ENCODE data around the gene AFG1L.
"Not testable (repeated sequence)": the region's sequence is repeated elsewhere in the genome, so short reads cannot be mapped to it uniquely, and the experiment has no call there.

The AFG1L gene

GRCh38 chr6:108291091-108291490 lies 3.8 kb upstream of the AFG1L start:
- no peak for DNase-seq

- DNase-seq = not testable (repeated sequence)
Observed at GRCh38 chr6:108292561-108292960, 2.3 kb upstream of the AFG1L start.

GRCh38 chr6:108293527-108294296 lies 1.1 kb upstream of the AFG1L start:
- DNase-seq = no peak

- no peak for DNase-seq
Observed at GRCh38 chr6:108294297-108294726, 542 bp upstream of the AFG1L start.

- DNase-seq = no peak
Observed at GRCh38 chr6:108295676-108296075, 822 bp downstream of the AFG1L start.

- no peak for DNase-seq
Observed at GRCh38 chr6:108302386-108302785, 7.5 kb downstream of the AFG1L start.

DNA sequence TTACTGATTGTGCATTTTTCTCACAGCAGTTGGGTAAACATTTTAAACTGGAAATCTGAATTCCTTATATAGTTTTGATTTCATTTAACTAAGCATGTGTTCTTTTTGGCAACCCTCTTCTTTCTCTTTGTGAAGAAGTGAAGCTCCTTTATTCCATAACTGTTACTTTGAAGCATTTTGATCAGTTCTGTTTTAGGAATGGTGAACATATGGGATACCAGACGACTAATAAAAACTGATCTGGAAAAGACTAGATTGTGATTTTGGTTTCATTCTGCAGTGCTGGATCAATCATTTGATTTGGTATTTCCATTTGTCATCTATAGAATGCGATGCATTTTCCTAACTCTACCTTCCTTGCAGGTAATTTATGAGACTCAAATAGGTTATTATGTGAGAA lies 9.8 kb downstream of the AFG1L start:
- no peak for DNase-seq

DNA sequence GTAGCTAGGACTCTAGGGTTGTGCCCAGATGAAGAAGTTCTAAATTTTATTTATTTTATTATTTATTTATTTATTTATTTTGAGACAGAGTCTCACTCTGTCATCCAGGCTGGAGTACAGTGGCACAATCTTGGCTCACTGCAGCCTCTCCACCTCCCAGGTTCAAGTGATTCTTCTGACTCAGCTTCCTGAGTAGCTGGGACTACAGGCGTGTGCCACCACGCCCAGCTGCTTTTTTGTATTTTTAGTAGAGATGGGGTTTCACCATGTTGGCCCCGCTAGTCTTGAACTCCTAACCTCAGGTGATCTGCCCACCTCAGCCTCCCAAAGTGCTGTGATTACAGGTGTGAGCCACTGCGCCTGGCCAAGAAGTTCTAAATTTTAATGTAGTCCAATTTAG lies 13.8 kb downstream of the AFG1L start:
- not testable (repeated sequence) for DNase-seq

DNA sequence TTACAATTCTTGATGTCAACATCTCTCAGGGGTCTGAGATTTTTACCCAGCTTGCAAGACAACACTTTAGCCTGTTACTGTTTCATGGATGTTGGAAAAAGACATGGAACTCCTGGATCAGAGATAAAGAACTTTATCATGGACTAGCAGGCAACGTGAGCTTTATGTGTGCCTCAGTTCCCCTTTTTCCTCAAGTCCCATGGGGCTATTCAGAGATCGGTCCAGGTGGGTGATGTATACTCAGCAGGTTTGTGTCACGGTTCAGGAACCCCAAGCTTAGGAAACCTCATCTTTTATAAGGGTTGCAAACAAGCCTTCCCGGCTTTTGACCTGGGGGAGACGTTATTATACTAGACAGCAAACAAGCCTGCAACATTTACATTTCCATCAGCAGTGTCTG lies 15.0 kb downstream of the AFG1L start:
- no peak for DNase-seq

- no peak for DNase-seq
Observed at GRCh38 chr6:108312605-108313004, 17.8 kb downstream of the AFG1L start.

GRCh38 chr6:108321253-108321747 lies 26.4 kb downstream of the AFG1L start:
- no peak for DNase-seq

DNA sequence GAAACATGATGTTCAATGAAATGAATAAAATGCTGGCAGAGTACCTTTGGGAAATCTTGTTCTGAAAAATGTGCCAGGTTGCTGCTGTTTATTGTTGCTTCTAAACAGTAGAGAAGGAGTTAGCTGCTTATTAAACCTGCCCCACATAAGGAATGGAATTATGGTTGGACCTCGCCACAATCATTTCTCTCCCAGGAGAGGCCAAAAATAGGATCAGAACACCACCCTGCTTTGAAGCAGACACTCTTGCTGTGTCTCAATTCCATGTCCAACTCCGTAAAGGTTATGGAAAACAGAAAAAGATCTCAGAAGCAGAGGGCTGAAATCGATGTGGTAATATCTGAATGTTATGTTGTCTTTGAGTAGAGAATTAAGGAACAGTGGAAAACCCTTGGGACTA lies 27.9 kb downstream of the AFG1L start:
- DNase-seq = no peak

GRCh38 chr6:108323710-108324466 lies 29.0 kb downstream of the AFG1L start:
- peak; percentile 8 for DNase-seq

- DNase-seq = not testable (repeated sequence)
Observed at GRCh38 chr6:108330221-108330785, 35.4 kb downstream of the AFG1L start.

DNA sequence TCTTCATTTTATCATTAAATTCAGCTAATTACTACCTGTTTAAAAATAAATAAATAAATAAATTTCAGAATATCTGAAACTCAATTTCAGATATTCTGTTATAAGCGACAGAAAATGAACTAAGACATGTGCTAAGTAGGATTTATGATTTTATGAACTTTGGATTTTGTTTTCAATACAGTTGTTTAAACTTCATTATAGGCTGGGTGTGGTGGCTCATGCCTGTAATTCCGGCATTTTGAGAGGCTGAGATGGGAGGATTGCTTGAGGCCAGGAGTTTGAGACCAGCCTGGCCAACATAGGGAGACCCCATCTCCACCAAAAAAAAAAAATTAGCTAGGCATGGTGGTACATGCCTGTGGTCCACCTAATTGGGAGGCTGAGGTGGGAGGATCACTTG lies 36.0 kb downstream of the AFG1L start:
- DNase-seq = no peak

DNA sequence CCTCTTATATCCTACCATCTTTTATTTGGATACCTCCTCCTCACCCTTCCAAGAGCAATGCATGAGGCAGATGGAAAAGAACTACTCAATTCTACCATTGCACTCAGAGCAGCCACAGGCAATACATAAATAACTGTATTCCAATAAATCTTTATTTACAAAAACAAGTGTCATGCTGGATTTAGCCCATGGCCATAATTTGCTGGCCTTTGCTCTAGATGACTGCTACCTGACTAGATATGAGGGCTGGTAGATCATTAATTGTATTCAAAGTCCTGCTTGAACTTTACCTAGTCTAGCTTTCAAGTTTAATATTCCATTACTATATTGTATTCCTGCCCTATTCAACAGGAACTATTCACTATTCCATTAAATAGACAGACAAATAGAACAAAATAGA lies 37.1 kb downstream of the AFG1L start:
- DNase-seq = no peak

GRCh38 chr6:108336971-108337370 lies 42.1 kb downstream of the AFG1L start:
- DNase-seq = no peak

DNA sequence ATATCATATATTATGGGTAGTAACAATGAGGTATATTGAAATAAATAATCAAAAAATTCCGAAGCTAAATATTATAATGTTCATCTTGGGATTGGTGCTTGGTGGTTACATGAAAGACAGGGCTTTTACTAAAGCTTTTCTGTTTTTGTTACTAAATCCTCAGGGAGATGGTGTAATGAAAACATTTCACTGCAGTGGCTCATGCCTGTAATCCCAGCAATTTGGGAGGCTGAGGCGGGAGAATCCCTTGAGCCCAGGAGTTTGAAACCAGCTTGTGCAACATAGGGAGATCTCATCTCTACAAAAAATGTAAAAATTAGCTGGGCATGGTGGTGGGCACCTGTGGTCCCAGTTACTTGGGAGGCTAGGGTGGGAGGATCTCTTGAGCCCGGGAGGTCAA lies 42.9 kb downstream of the AFG1L start:
- peak; percentile 56 for DNase-seq

DNA sequence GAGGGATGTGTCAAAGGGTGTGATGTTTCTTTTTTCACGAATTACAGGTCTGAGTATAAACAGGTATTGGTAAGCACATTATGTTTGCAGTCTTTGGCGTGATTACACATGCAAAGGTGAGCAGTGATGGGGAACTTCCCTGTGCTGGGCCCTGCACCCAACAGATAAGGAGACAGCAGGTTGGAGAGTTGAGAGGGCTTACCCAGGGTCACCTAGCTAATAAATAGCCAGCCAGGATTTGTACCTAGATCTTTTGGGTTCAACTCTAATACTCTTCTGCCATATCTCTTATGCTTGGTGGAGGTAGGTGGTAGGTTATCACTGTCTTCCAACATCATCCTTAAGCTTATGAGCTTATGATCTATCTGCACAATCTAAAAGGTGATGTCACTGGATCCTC lies 46.5 kb downstream of the AFG1L start:
- DNase-seq = no peak

GRCh38 chr6:108343894-108344293 lies 49.0 kb downstream of the AFG1L start:
- DNase-seq = no peak

DNA sequence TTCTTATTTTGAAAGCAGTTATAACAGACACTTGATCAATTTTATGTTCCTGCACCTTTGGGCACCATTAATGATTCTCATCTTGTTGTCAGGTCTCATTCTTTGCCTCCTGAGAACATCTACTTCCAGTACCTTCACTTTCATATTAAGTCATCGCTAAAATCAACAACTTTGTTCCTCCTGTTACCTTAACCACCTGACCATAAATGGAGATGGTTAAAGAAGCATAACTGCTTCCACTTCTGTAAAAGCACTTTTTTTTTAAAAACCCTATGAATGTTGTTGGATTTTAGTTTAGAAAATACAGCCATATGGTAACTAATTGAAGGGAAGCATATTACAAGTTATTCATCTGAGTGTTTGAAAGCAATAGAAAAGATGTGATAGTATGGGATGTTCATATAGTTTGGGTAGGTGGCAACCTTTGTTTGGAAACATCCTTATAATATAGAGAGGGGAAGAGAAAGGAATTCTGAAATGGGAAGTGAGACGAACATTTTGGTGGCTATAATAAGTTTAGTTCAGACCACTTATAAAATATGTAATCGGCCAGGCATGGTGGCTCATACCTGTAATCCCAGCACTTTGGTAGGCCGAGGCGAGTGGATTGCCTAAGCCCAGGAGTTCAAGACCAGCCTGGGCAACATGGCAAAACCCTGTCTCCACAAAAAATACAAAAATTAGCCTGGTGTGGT lies 53.9 kb downstream of the AFG1L start:
- no peak for DNase-seq

- DNase-seq = no peak
Observed at GRCh38 chr6:108350528-108350927, 55.7 kb downstream of the AFG1L start.

DNA sequence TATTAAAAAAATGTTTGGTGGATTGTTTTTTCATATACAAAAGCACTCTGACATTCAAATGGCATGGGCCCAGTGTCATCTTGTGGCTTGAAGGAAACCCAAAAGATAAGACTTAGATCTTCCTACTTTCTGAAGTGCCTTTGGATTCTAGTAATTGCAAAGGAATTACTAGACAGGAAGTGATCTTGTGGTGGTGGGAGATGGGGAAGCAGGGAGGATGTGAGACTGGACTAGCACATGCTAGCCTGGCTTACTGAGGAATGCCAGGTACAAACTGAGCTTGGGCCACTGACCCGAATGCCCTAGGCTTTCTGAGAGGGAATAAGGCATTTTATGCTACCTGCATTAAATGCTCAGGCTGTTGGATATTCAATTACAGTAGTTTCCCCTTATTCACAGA lies 59.0 kb downstream of the AFG1L start:
- peak; percentile 36 for DNase-seq
